ENCODE results near the gene GOLGA5. TPM values are rescaled to one million over a fixed set of nuclear protein-coding genes. Genes with fewer than 3 reads are reported as not detected.
"Not testable (repeated sequence)": the region's sequence is repeated elsewhere in the genome, so short reads cannot be mapped to it uniquely, and the experiment has no call there.

Gene GOLGA5
- 10 to 100 TPM in 2 of 3 donors, 1 to 10 TPM in 1; 6.8 to 19.7 (median 13.9) TPM for polyA plus RNA-seq

GRCh38 chr14:92793709-92794546 is at the start of gene GOLGA5:
TSS of gene GOLGA5 (plus strand) at chr14:92794305. CDS start at chr14:92797438, 3,133 bp downstream.
- peak within 1 kb of the TSS; percentile 80 to 97 (median 94) for H3K27ac Mint-ChIP-seq
- peaks cover 31 to 48% of the 10 kb centered on the region in 2 donors for H3K4me1 Mint-ChIP-seq
- peaks cover 7 to 19% (median 14%) of the 10 kb centered on the region in 3 donors for H3K36me3 Mint-ChIP-seq
- H3K27me3 Mint-ChIP-seq (ENCODE audit: low read depth in 3 of 3) = peaks cover 2 to 14% (median 5%) of the 10 kb centered on the region in 3 donors
- H3K9me3 Mint-ChIP-seq = peaks cover 5 to 20% (median 16%) of the 10 kb centered on the region in 6 donors
- H3K4me3 Mint-ChIP-seq = peak within 1 kb of the TSS; percentile 81 to 95 (median 94)
- peak; percentile 99 to 100 (median 100) for DNase-seq

- H3K9me3 Mint-ChIP-seq = peaks cover 0 to 2% (median 0%) of the 10 kb centered on the region in 6 donors
- peak overlapping the region in 5 of 6 donors; percentile 18 to 83 (median 75) for H3K27ac Mint-ChIP-seq
- peaks cover 34 to 61% (median 49%) of the 10 kb centered on the region in 3 donors for H3K27me3 Mint-ChIP-seq (ENCODE audit: low read depth in 3 of 3)
- no peak for DNase-seq
- H3K4me3 Mint-ChIP-seq = peak overlapping the region; percentile 57 to 84 (median 66)
- no peaks in the 10 kb centered on the region for H3K36me3 Mint-ChIP-seq
- peaks cover 44 to 51% of the 10 kb centered on the region in 2 donors for H3K4me1 Mint-ChIP-seq
Observed at GRCh38 chr14:92747701-92748258, 46.3 kb upstream of the GOLGA5 start.

GRCh38 chr14:92748259-92749016 is 45.7 kb upstream of the GOLGA5 start, which contains the start of gene LGMN:
TSS of gene LGMN (minus strand) at chr14:92748627. CDS start at chr14:92732786, 15,841 bp downstream.
- peak; percentile 76 to 80 (median 79) for DNase-seq
- peaks cover 35 to 61% (median 47%) of the 10 kb centered on the region in 3 donors for H3K27me3 Mint-ChIP-seq (ENCODE audit: low read depth in 3 of 3)
- H3K9me3 Mint-ChIP-seq = peaks cover 0 to 2% (median 0%) of the 10 kb centered on the region in 6 donors
- peaks cover 44 to 51% of the 10 kb centered on the region in 2 donors for H3K4me1 Mint-ChIP-seq
- peak within 1 kb of the TSS; percentile 18 to 83 (median 59) for H3K27ac Mint-ChIP-seq
- H3K4me3 Mint-ChIP-seq = peak within 1 kb of the TSS; percentile 57 to 84 (median 66)
- H3K36me3 Mint-ChIP-seq = no peaks in the 10 kb centered on the region

- not testable (repeated sequence) for H3K9me3 Mint-ChIP-seq, H3K36me3 Mint-ChIP-seq
- Mint-ChIP-seq H3K4me3 (peak overlapping the region; percentile 80 to 87 (median 83)), H3K4me1 (peaks cover 44 to 51% of the 10 kb centered on the region in 2 donors), H3K27ac (peak overlapping the region in 2 of 6 donors; percentile 43 to 45), H3K27me3 (ENCODE audit: low read depth in 3 of 3) (peaks cover 37 to 63% (median 43%) of the 10 kb centered on the region in 3 donors)
- peak; percentile 24 to 31 (median 26) for DNase-seq
Observed at GRCh38 chr14:92750222-92750728, 43.8 kb upstream of the GOLGA5 start.

- peaks cover 44 to 51% of the 10 kb centered on the region in 2 donors for H3K4me1 Mint-ChIP-seq
- H3K4me3 Mint-ChIP-seq = peak overlapping the region; percentile 80 to 87 (median 83)
- peaks cover 0 to 2% (median 0%) of the 10 kb centered on the region in 6 donors for H3K9me3 Mint-ChIP-seq
- H3K27ac Mint-ChIP-seq = no peak overlapping the region
- H3K36me3 Mint-ChIP-seq = no peaks in the 10 kb centered on the region
- DNase-seq = no peak
- peaks cover 35 to 61% (median 39%) of the 10 kb centered on the region in 3 donors for H3K27me3 Mint-ChIP-seq (ENCODE audit: low read depth in 3 of 3)
Observed at GRCh38 chr14:92750994-92751400, 43.1 kb upstream of the GOLGA5 start.

GRCh38 chr14:92751819-92752218 is 42.3 kb upstream of the GOLGA5 start:
- peaks cover 0 to 2% (median 0%) of the 10 kb centered on the region in 6 donors for H3K9me3 Mint-ChIP-seq
- H3K4me3 Mint-ChIP-seq = peak overlapping the region in 3 of 5 donors; percentile 3 to 32 (median 21)
- no peaks in the 10 kb centered on the region for H3K36me3 Mint-ChIP-seq
- peaks cover 44 to 51% of the 10 kb centered on the region in 2 donors for H3K4me1 Mint-ChIP-seq
- peaks cover 35 to 56% (median 39%) of the 10 kb centered on the region in 3 donors for H3K27me3 Mint-ChIP-seq (ENCODE audit: low read depth in 3 of 3)
- DNase-seq = peak in 2 of 3 donors; percentile 15 to 25
- H3K27ac Mint-ChIP-seq = peak overlapping the region in 1 of 6 donors; percentile 45

GRCh38 chr14:92753250-92753649 is 40.9 kb upstream of the GOLGA5 start:
- no peak overlapping the region for H3K27ac Mint-ChIP-seq
- H3K4me1 Mint-ChIP-seq = peaks cover 36 to 42% of the 10 kb centered on the region in 2 donors
- no peak overlapping the region for H3K4me3 Mint-ChIP-seq
- peaks cover 24 to 45% (median 27%) of the 10 kb centered on the region in 3 donors for H3K27me3 Mint-ChIP-seq (ENCODE audit: low read depth in 3 of 3)
- peaks cover 0 to 2% (median 0%) of the 10 kb centered on the region in 6 donors for H3K9me3 Mint-ChIP-seq
- no peak for DNase-seq
- no peaks in the 10 kb centered on the region for H3K36me3 Mint-ChIP-seq

GRCh38 chr14:92754966-92755365 is 39.1 kb upstream of the GOLGA5 start:
- no peak overlapping the region for H3K4me3 Mint-ChIP-seq
- peaks cover 19 to 25% of the 10 kb centered on the region in 2 donors for H3K4me1 Mint-ChIP-seq
- DNase-seq = no peak
- no peak overlapping the region for H3K27ac Mint-ChIP-seq
- H3K27me3 Mint-ChIP-seq (ENCODE audit: low read depth in 3 of 3) = peaks cover 14 to 27% (median 18%) of the 10 kb centered on the region in 3 donors
- no peaks in the 10 kb centered on the region for H3K36me3 Mint-ChIP-seq
- no peaks in the 10 kb centered on the region for H3K9me3 Mint-ChIP-seq

- H3K27ac Mint-ChIP-seq = no peak overlapping the region
Observed at GRCh38 chr14:92755495-92755894, 38.6 kb upstream of the GOLGA5 start.

GRCh38 chr14:92756446-92756845 is 37.7 kb upstream of the GOLGA5 start:
- H3K4me1 Mint-ChIP-seq = peaks cover 6 to 10% of the 10 kb centered on the region in 2 donors
- H3K4me3 Mint-ChIP-seq = no peak overlapping the region
- no peaks in the 10 kb centered on the region for H3K36me3 Mint-ChIP-seq
- DNase-seq = no peak
- no peak overlapping the region for H3K27ac Mint-ChIP-seq
- H3K9me3 Mint-ChIP-seq = no peaks in the 10 kb centered on the region
- H3K27me3 Mint-ChIP-seq (ENCODE audit: low read depth in 3 of 3) = peaks cover 12 to 16% (median 14%) of the 10 kb centered on the region in 3 donors

More at GRCh38 chr14:92755495-92755894, 38.6 kb upstream of the GOLGA5 start:
- Mint-ChIP-seq H3K4me1 (peaks cover 14 to 20% of the 10 kb centered on the region in 2 donors), H3K4me3 (no peak overlapping the region), H3K27me3 (ENCODE audit: low read depth in 3 of 3) (peaks cover 13 to 22% (median 19%) of the 10 kb centered on the region in 3 donors), H3K36me3 (no peaks in the 10 kb centered on the region), H3K9me3 (no peaks in the 10 kb centered on the region)
- no peak for DNase-seq

GRCh38 chr14:92759300-92759678 is 34.8 kb upstream of the GOLGA5 start:
- Mint-ChIP-seq H3K27ac (no peak overlapping the region), H3K36me3 (no peaks in the 10 kb centered on the region), H3K9me3 (no peaks in the 10 kb centered on the region), H3K27me3 (ENCODE audit: low read depth in 3 of 3) (peaks cover 6 to 13% (median 6%) of the 10 kb centered on the region in 3 donors), H3K4me3 (no peak overlapping the region), H3K4me1 (no peaks in the 10 kb centered on the region)
- no peak for DNase-seq

GRCh38 chr14:92759679-92760523 is 34.2 kb upstream of the GOLGA5 start:
- H3K4me3 Mint-ChIP-seq = no peak overlapping the region
- H3K9me3 Mint-ChIP-seq = no peaks in the 10 kb centered on the region
- peaks cover 5 to 10% (median 5%) of the 10 kb centered on the region in 3 donors for H3K27me3 Mint-ChIP-seq (ENCODE audit: low read depth in 3 of 3)
- no peak overlapping the region for H3K27ac Mint-ChIP-seq
- no peaks in the 10 kb centered on the region for H3K4me1 Mint-ChIP-seq
- DNase-seq = no peak
- H3K36me3 Mint-ChIP-seq = no peaks in the 10 kb centered on the region
